GM12878 (cell line): ENCODE measurements around the gene IPO11.

Experiments used
- CEBPB ChIP-seq, 2 experiments: fragments of 150-350 bp in 1 of 2; IDR thresholded peaks; 2 replicates each; pipeline ENCODE4 v1.6.1; 2012 to 2014; ENCODE audit warnings: low read depth in 2 of 2, low read length in 2 of 2, borderline replicate concordance in 1 of 2, inconsistent platforms in 1 of 2
- CHD2 ChIP-seq: IDR thresholded peaks from 2 replicates; pipeline ENCODE4 v1.6.1; 2011; ENCODE audit warnings: low read depth, low read length, improper control_type of control experiment, borderline replicate concordance
- CTCF ChIP-seq, 3 experiments: IDR thresholded peaks in 2 of 3; conservative IDR thresholded peaks in 1 of 3; 2 replicates each; pipeline ENCODE4 v1.5.1; 2011; ENCODE audit warnings: low read depth in 3 of 3, low read length in 3 of 3, mild to moderate bottlenecking in 3 of 3, control low read depth in 2 of 3, moderate library complexity in 2 of 3, inconsistent platforms in 1 of 3, mixed read lengths in 1 of 3; ENCODE audit not compliant: control insufficient read depth in 2 of 3, insufficient read depth in 1 of 3; ENCODE audit errors: extremely low read depth in 1 of 3
- NR2C1 ChIP-seq: fragments of 450-650 bp; IDR thresholded peaks from 2 replicates; pipeline ENCODE4 v1.6.1; 2017; ENCODE audit warnings: antibody characterized with exemption, mild to moderate bottlenecking, moderate library complexity
- POLR2A ChIP-seq: IDR thresholded peaks from 2 replicates; pipeline ENCODE4 v1.6.1; 2011; ENCODE audit warnings: low read depth, mild to moderate bottlenecking, low read length
- SPI1 ChIP-seq: IDR thresholded peaks from 2 replicates; pipeline ENCODE4 v1.6.1; 2011; ENCODE audit warnings: low read depth, mild to moderate bottlenecking, low read length, moderate library complexity, borderline replicate concordance; ENCODE audit not compliant: insufficient read depth
- YY1 ChIP-seq: IDR thresholded peaks from 2 replicates; pipeline ENCODE4 v1.6.1; 2011; ENCODE audit warnings: low read depth, mild to moderate bottlenecking, low read length
- TF ChIP-seq, protein P1 (sequence below): fragments of 450-650 bp; IDR thresholded peaks from 2 replicates; pipeline ENCODE4 v1.6.1; 2016; ENCODE audit warnings: mild to moderate bottlenecking, moderate library complexity, borderline replicate concordance

DNA sequence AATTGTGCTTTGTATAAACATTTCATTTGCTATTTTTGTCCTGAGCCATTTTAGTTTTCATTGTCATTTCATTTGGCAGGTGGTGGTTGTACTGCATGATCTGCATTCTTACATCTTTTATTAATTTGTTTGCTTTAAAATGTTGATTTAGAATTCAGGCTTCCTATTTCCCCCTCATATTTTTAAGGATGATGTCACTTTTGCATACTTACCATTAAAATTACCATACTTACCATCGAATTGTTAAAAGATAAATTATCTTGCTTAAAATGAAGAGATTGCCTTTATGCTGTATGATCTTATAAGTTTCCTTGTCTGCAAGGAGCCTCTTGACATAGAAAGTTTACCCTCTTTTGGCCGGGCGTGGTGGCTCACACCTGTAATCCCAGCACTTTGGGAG lies 40.0 kb upstream of the IPO11 start:
- TF ChIP-seq POLR2A = no peak
- no peak for TF ChIP-seq SPI1
- TF ChIP-seq CEBPB (IDR thresholded peaks at IDR 0.05; ENCODE audit: borderline replicate concordance in 1 of 2, low read depth in 2 of 2, low read length in 2 of 2) = no peak
- TF ChIP-seq NR2C1 = no peak
- TF ChIP-seq CTCF (IDR thresholded peaks at IDR 0.05 in 2 of 3, conservative IDR thresholded peaks at IDR 0.05 in 1 of 3; ENCODE audit: control insufficient read depth in 2 of 3, extremely low read depth in 1 of 3, insufficient read depth in 1 of 3, low read depth in 3 of 3, low read length in 3 of 3) = no peak
- no peak for TF ChIP-seq CHD2
- no peak for TF ChIP-seq YY1
- TF ChIP-seq, protein P1, sequence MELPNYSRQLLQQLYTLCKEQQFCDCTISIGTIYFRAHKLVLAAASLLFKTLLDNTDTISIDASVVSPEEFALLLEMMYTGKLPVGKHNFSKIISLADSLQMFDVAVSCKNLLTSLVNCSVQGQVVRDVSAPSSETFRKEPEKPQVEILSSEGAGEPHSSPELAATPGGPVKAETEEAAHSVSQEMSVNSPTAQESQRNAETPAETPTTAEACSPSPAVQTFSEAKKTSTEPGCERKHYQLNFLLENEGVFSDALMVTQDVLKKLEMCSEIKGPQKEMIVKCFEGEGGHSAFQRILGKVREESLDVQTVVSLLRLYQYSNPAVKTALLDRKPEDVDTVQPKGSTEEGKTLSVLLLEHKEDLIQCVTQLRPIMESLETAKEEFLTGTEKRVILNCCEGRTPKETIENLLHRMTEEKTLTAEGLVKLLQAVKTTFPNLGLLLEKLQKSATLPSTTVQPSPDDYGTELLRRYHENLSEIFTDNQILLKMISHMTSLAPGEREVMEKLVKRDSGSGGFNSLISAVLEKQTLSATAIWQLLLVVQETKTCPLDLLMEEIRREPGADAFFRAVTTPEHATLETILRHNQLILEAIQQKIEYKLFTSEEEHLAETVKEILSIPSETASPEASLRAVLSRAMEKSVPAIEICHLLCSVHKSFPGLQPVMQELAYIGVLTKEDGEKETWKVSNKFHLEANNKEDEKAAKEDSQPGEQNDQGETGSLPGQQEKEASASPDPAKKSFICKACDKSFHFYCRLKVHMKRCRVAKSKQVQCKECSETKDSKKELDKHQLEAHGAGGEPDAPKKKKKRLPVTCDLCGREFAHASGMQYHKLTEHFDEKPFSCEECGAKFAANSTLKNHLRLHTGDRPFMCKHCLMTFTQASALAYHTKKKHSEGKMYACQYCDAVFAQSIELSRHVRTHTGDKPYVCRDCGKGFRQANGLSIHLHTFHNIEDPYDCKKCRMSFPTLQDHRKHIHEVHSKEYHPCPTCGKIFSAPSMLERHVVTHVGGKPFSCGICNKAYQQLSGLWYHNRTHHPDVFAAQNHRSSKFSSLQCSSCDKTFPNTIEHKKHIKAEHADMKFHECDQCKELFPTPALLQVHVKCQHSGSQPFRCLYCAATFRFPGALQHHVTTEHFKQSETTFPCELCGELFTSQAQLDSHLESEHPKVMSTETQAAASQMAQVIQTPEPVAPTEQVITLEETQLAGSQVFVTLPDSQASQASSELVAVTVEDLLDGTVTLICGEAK = no peak
